Panc1 (cell line): ENCODE data around the gene GLI3. TPM values are rescaled to one million over a fixed set of nuclear protein-coding genes. Genes with fewer than 3 reads are reported as not detected.

ENCODE experiments used
- ATAC-seq: fragments of 200-7000 bp; cut with Tn5 transposase; 2 replicates; pipeline ENCODE4 v1.9.1; 2020; ENCODE audit warnings: mild to moderate bottlenecking, moderate library complexity
- BruUV-seq: library from RNA; stranded (reverse); fragments of 400-500 nt; replicated peaks from 2 replicates; lab custom pipeline; 2021; lab: Mats Ljungman, UMichigan
- CTCF ChIA-PET: fragments of 300-600 bp; sonication (Branson Sonifier 250); formaldehyde crosslinking; loops from one replicate; lab custom pipeline; 2022; ENCODE audit warnings: antibody characterized with exemption; lab: Charles Lee
- POLR2A ChIA-PET: fragments of 300-600 bp; sonication (Branson Sonifier 250); formaldehyde crosslinking; loops from one replicate; lab custom pipeline; 2022; ENCODE audit warnings: antibody characterized with exemption; lab: Charles Lee
- DNase-seq: peaks from one replicate; pipeline ENCODE4 v3.0.0-alpha.2; 2010; ENCODE audit warnings: low read depth, low spot score
- H3K27ac ChIP-seq: 2 replicates; pipeline ENCODE4 v1.5.1; 2011; ENCODE audit warnings: mild to moderate bottlenecking, low read length, inconsistent platforms
- H3K27me3 ChIP-seq: fragments of 200-500 bp; sonication (Bioruptor generic); 2 replicates; pipeline ENCODE4 v1.6.0; 2014; ENCODE audit warnings: low read length, inconsistent platforms; ENCODE audit not compliant: control insufficient read depth, insufficient read depth
- H3K36me3 ChIP-seq: fragments of 200-500 bp; sonication (Bioruptor generic); 2 replicates; pipeline ENCODE4 v1.5.1; 2014; ENCODE audit warnings: inconsistent platforms, mild to moderate bottlenecking, low read length, moderate library complexity; ENCODE audit not compliant: control insufficient read depth, insufficient read depth
- H3K4me1 ChIP-seq: 2 replicates; pipeline ENCODE4 v1.5.1; 2011; ENCODE audit warnings: inconsistent platforms, mild to moderate bottlenecking, low read length, moderate library complexity; ENCODE audit not compliant: control insufficient read depth, insufficient read depth
- H3K4me3 ChIP-seq, 2 experiments: 2 replicates each; pipeline ENCODE4 v1.5.1; 2011 to 2012; ENCODE audit warnings: low read depth in 2 of 2, low read length in 2 of 2, mild to moderate bottlenecking in 2 of 2, inconsistent platforms in 1 of 2, moderate library complexity in 1 of 2
- H3K9me3 ChIP-seq: fragments of 200-500 bp; sonication (Bioruptor generic); 2 replicates; pipeline ENCODE4 v1.5.1; 2014; ENCODE audit warnings: low read depth, mild to moderate bottlenecking, inconsistent platforms, low read length, moderate library complexity; ENCODE audit not compliant: control insufficient read depth, insufficient read depth
- CTCF ChIP-seq: fragments of 450-650 bp; IDR thresholded peaks from 2 replicates; pipeline ENCODE4 v1.5.1; 2017; ENCODE audit warnings: mild to moderate bottlenecking
- POLR2AphosphoS5 ChIP-seq: IDR thresholded peaks from 2 replicates; pipeline ENCODE4 v1.6.1; 2012; ENCODE audit warnings: mild to moderate bottlenecking, low read depth, low read length, moderate library complexity
- REST ChIP-seq, 2 experiments: IDR thresholded peaks; 2 replicates each; pipeline ENCODE4 v1.6.1; 2011 to 2012; ENCODE audit warnings: low read depth in 2 of 2, control low read depth in 1 of 2, low read length in 1 of 2, mild to moderate bottlenecking in 1 of 2, moderate library complexity in 1 of 2; ENCODE audit not compliant: insufficient read depth in 1 of 2
- SIN3A ChIP-seq: IDR thresholded peaks from 2 replicates; pipeline ENCODE4 v1.6.1; 2012; ENCODE audit warnings: low read depth, mild to moderate bottlenecking, low read length, moderate library complexity, borderline replicate concordance; ENCODE audit not compliant: insufficient read depth
- TCF7L2 ChIP-seq: IDR thresholded peaks from 2 replicates; pipeline ENCODE4 v1.6.1; 2011; ENCODE audit warnings: mild to moderate bottlenecking, low read depth, low read length, inconsistent platforms
- in situ Hi-C: cut with HindIII; loops from 2 replicates; pipeline ENCODE4 v1.10.0; 2016; ENCODE audit warnings: low sequenced_read_pairs, low pct_unique_long_range_greater_than_20kb
- intact Hi-C: fragments of 100-400 bp; cut with micrococcal nuclease; formaldehyde crosslinking; loops from one replicate; pipeline ENCODE4 v1.10.0; 2022; ENCODE audit not compliant: unreplicated experiment
- total RNA-seq: library from RNA; stranded (reverse); gene quantifications from one replicate; pipeline ENCODE4 v1.2.1, GENCODE V29; 2021; ENCODE audit not compliant: unreplicated experiment

GLI3 gene
- total RNA-seq, 1 experiment from 2014 or later = 3.7 TPM

GRCh38 chr7:41924796-41925195 lies 312.2 kb downstream of the GLI3 start:
- TF ChIP-seq TCF7L2 = no peak
- TF ChIP-seq POLR2AphosphoS5 = no peak
- no peak for TF ChIP-seq REST (IDR thresholded peaks at IDR 0.05; ENCODE audit: insufficient read depth in 1 of 2, low read depth in 2 of 2, low read length in 1 of 2)
- ATAC-seq = no peak

GRCh38 chr7:41922373-41922772 lies 314.6 kb downstream of the GLI3 start:
- in situ Hi-C loops (no loop called here), intact Hi-C loops (no loop called here)
- no peak overlapping the region for H3K4me3 ChIP-seq
- no peaks in the 10 kb centered on the region for H3K36me3 ChIP-seq
- no TSS peak for BruUV-seq
- ChIA-PET POLR2A (no interaction called here), CTCF (no interaction called here)
- H3K4me1 ChIP-seq = no peaks in the 10 kb centered on the region
- H3K9me3 ChIP-seq = no peaks in the 10 kb centered on the region
- TF ChIP-seq REST (IDR thresholded peaks at IDR 0.05; ENCODE audit: insufficient read depth in 1 of 2, low read depth in 2 of 2, low read length in 1 of 2) (no peak), TCF7L2 (no peak), SIN3A (no peak), CTCF (no peak), POLR2AphosphoS5 (no peak)
- no peak overlapping the region for H3K27ac ChIP-seq
- ATAC-seq (no peak), DNase-seq (no peak)
- H3K27me3 ChIP-seq = no peaks in the 10 kb centered on the region

More at GRCh38 chr7:41924796-41925195, 312.2 kb downstream of the GLI3 start:
- DNase-seq = no peak
- H3K27ac ChIP-seq = no peak overlapping the region
- H3K4me3 ChIP-seq = no peak overlapping the region
- intact Hi-C loops = no loop called here
- no peaks in the 10 kb centered on the region for H3K9me3 ChIP-seq
- CTCF ChIA-PET = no interaction called here
- H3K27me3 ChIP-seq = no peaks in the 10 kb centered on the region
- H3K36me3 ChIP-seq = no peaks in the 10 kb centered on the region
- POLR2A ChIA-PET = no interaction called here
- BruUV-seq = no TSS peak
- H3K4me1 ChIP-seq = no peaks in the 10 kb centered on the region
- in situ Hi-C loops = no loop called here
